ENCODE measurements around the gene DOCK9. TPM values are rescaled to one million over a fixed set of nuclear protein-coding genes. Genes with fewer than 3 reads are reported as not detected.

Gene DOCK9
- polyA plus RNA-seq, 1 donor (not counting 4 experiments of a cell fraction or from before 2014, with no cell fraction given), result 110 TPM

GRCh38 chr13:98869408-98870090 lies 108.3 kb downstream of the DOCK9 start:
- Histone ChIP-seq H3K9me1 (ENCODE audit: control insufficient read depth, extremely low read depth, insufficient read depth, low read length) (no peaks in the 10 kb centered on the region), H3K4me1 (ENCODE audit: control insufficient read depth, extremely low read depth, insufficient read depth, low read length) (no peaks in the 10 kb centered on the region), H3K9me3 (ENCODE audit: control insufficient read depth, low read depth, low read length) (no peaks in the 10 kb centered on the region), H3K4me3 (ENCODE audit: control insufficient read depth in 2 of 3, extremely low read depth in 1 of 3, insufficient read depth in 2 of 3, low read depth in 1 of 3, low read length in 3 of 3) (no peak overlapping the region), H2AFZ (ENCODE audit: control insufficient read depth, low read length) (no peak overlapping the region), H3K27me3 (ENCODE audit: control insufficient read depth, extremely low read depth, insufficient read depth, low read length) (no peaks in the 10 kb centered on the region), H3K4me2 (ENCODE audit: control insufficient read depth, extremely low read depth, insufficient read depth, low read depth, low read length) (no peak overlapping the region), H3K36me3 (ENCODE audit: control insufficient read depth in 2 of 2, extremely low read depth in 1 of 2, insufficient read depth in 2 of 2, low read length in 2 of 2) (peaks cover 34 to 36% of the 10 kb centered on the region in 2 experiments), H3K79me2 (ENCODE audit: control insufficient read depth, insufficient read depth, low read length) (no peaks in the 10 kb centered on the region), H3K9ac (ENCODE audit: control insufficient read depth, extremely low read depth, insufficient read depth, low read length) (no peak overlapping the region), H4K20me1 (ENCODE audit: control insufficient read depth, extremely low read depth, insufficient read depth, low read length) (no peaks in the 10 kb centered on the region), H3K27ac (ENCODE audit: control insufficient read depth, insufficient read depth, low read length) (no peak overlapping the region)
- no peak for FAIRE-seq
- no peak for DNase-seq (ENCODE audit: low read depth, low spot score)
- dilution Hi-C loops (cut with MboI; ENCODE audit: extremely low pct_ligation_motif_present, low sequenced_read_pairs), result no loop called here
- TF ChIP-seq EZH2 (IDR thresholded peaks at IDR 0.05; ENCODE audit: low read length) (no peak), CTCF (optimal IDR thresholded peaks at IDR 0.05 in 1 of 3, IDR thresholded peaks at IDR 0.05 in 1 of 3, conservative IDR thresholded peaks at IDR 0.05 in 1 of 3; ENCODE audit: extremely low read depth in 1 of 3, insufficient read depth in 2 of 3, low read length in 3 of 3) (peak in 1 of 3 experiments; percentile 39)

GRCh38 chr13:98868932-98869331 lies 108.9 kb downstream of the DOCK9 start:
- Histone ChIP-seq H3K27me3 (ENCODE audit: control insufficient read depth, extremely low read depth, insufficient read depth, low read length) (no peaks in the 10 kb centered on the region), H3K36me3 (ENCODE audit: control insufficient read depth in 2 of 2, extremely low read depth in 1 of 2, insufficient read depth in 2 of 2, low read length in 2 of 2) (peaks cover 32 to 35% of the 10 kb centered on the region in 2 experiments), H3K79me2 (ENCODE audit: control insufficient read depth, insufficient read depth, low read length) (no peaks in the 10 kb centered on the region), H3K9me1 (ENCODE audit: control insufficient read depth, extremely low read depth, insufficient read depth, low read length) (no peaks in the 10 kb centered on the region), H3K4me1 (ENCODE audit: control insufficient read depth, extremely low read depth, insufficient read depth, low read length) (no peaks in the 10 kb centered on the region), H3K4me2 (ENCODE audit: control insufficient read depth, extremely low read depth, insufficient read depth, low read depth, low read length) (no peak overlapping the region), H3K9me3 (ENCODE audit: control insufficient read depth, low read depth, low read length) (no peaks in the 10 kb centered on the region), H4K20me1 (ENCODE audit: control insufficient read depth, extremely low read depth, insufficient read depth, low read length) (no peaks in the 10 kb centered on the region), H2AFZ (ENCODE audit: control insufficient read depth, low read length) (no peak overlapping the region), H3K4me3 (ENCODE audit: control insufficient read depth in 2 of 3, extremely low read depth in 1 of 3, insufficient read depth in 2 of 3, low read depth in 1 of 3, low read length in 3 of 3) (no peak overlapping the region), H3K9ac (ENCODE audit: control insufficient read depth, extremely low read depth, insufficient read depth, low read length) (no peak overlapping the region), H3K27ac (ENCODE audit: control insufficient read depth, insufficient read depth, low read length) (no peak overlapping the region)
- DNase-seq (ENCODE audit: low read depth, low spot score) (no peak), FAIRE-seq (no peak)
- dilution Hi-C loops (cut with MboI; ENCODE audit: extremely low pct_ligation_motif_present, low sequenced_read_pairs), result no loop called here
- TF ChIP-seq CTCF (optimal IDR thresholded peaks at IDR 0.05 in 1 of 3, IDR thresholded peaks at IDR 0.05 in 1 of 3, conservative IDR thresholded peaks at IDR 0.05 in 1 of 3; ENCODE audit: extremely low read depth in 1 of 3, insufficient read depth in 2 of 3, low read length in 3 of 3), result no peak
- no peak for TF ChIP-seq EZH2 (IDR thresholded peaks at IDR 0.05; ENCODE audit: low read length)

Measured in keratinocyte (primary cell).